DND-41 (cell line): ENCODE measurements around the gene RGS3.

Experiments
- ATAC-seq: fragments of 200-7000 bp; cut with Tn5 transposase; 3 replicates; pipeline ENCODE4 v1.9.1; 2021; ENCODE audit warnings: low read depth; ENCODE audit not compliant: insufficient read depth
- DNase-seq: peaks from one replicate; pipeline ENCODE4 v3.0.0-alpha.2; 2020
- H2AFZ ChIP-seq: 2 replicates; pipeline ENCODE4 v1.6.0; 2012; ENCODE audit warnings: low read depth, low read length
- H3K27ac ChIP-seq: 2 replicates; pipeline ENCODE4 v1.5.1; 2012; ENCODE audit warnings: low read length, inconsistent platforms
- H3K27me3 ChIP-seq: fragments of 200-600 bp; sonication (generic); 2 replicates; pipeline ENCODE4 v1.6.0; 2012; ENCODE audit warnings: low read length, mild to moderate bottlenecking, inconsistent platforms; ENCODE audit not compliant: insufficient read depth, poor library complexity
- H3K36me3 ChIP-seq: 2 replicates; pipeline ENCODE4 v1.5.1; 2012; ENCODE audit warnings: low read length, inconsistent platforms; ENCODE audit not compliant: insufficient read depth
- H3K4me1 ChIP-seq: 2 replicates; pipeline ENCODE4 v1.5.1; 2012; ENCODE audit warnings: mild to moderate bottlenecking, low read length; ENCODE audit not compliant: insufficient read depth
- H3K4me2 ChIP-seq: 2 replicates; pipeline ENCODE4 v1.6.0; 2012; ENCODE audit warnings: mild to moderate bottlenecking, moderate library complexity, low read length, inconsistent platforms; ENCODE audit not compliant: insufficient read depth
- H3K4me3 ChIP-seq, 2 experiments: fragments of 200-600 bp in 1 of 2; shearing (Covaris generic) in 1 of 2; 2 replicates each; pipeline ENCODE4 v1.5.1; 2012 to 2016; ENCODE audit warnings: inconsistent platforms in 2 of 2, low read length in 2 of 2, mild to moderate bottlenecking in 2 of 2, low read depth in 1 of 2, moderate library complexity in 1 of 2
- H3K79me2 ChIP-seq: 2 replicates; pipeline ENCODE4 v1.6.0; 2012; ENCODE audit warnings: low read length, inconsistent platforms; ENCODE audit not compliant: insufficient read depth
- H3K9ac ChIP-seq: 2 replicates; pipeline ENCODE4 v1.6.0; 2012; ENCODE audit warnings: low read depth, mild to moderate bottlenecking, inconsistent platforms, low read length, moderate library complexity
- H3K9me3 ChIP-seq: 2 replicates; pipeline ENCODE4 v1.5.1; 2012; ENCODE audit warnings: low read length, moderate library complexity, mild to moderate bottlenecking, inconsistent platforms; ENCODE audit not compliant: insufficient read depth, severe bottlenecking
- H4K20me1 ChIP-seq: 2 replicates; pipeline ENCODE4 v1.6.0; 2012; ENCODE audit warnings: low read length; ENCODE audit not compliant: insufficient read depth
- CTCF ChIP-seq: IDR thresholded peaks from 2 replicates; pipeline ENCODE4 v1.5.1; 2012; ENCODE audit warnings: borderline replicate concordance, low read length, moderate library complexity, mild to moderate bottlenecking; ENCODE audit not compliant: poor library complexity, severe bottlenecking; ENCODE audit errors: extremely low read depth
- EZH2 ChIP-seq: IDR thresholded peaks from 3 replicates; pipeline ENCODE4 v1.6.1; 2012; ENCODE audit warnings: borderline replicate concordance, low read depth, mild to moderate bottlenecking, moderate library complexity, low read length, inconsistent platforms; ENCODE audit not compliant: severe bottlenecking

RGS3 gene

GRCh38 chr9:113617550-113617949 is 154.0 kb downstream of the RGS3 start:
- Histone ChIP-seq H3K9ac (no peak overlapping the region), H3K4me1 (no peaks in the 10 kb centered on the region), H3K27me3 (no peaks in the 10 kb centered on the region), H4K20me1 (no peaks in the 10 kb centered on the region), H3K4me3 (no peak overlapping the region), H3K79me2 (no peaks in the 10 kb centered on the region), H3K27ac (no peak overlapping the region), H2AFZ (no peak overlapping the region), H3K36me3 (no peaks in the 10 kb centered on the region), H3K4me2 (no peak overlapping the region), H3K9me3 (no peaks in the 10 kb centered on the region)
- DNase-seq: no peak
- TF ChIP-seq EZH2 (no peak), CTCF (no peak)
- no peak for ATAC-seq

GRCh38 chr9:113618836-113619490 is 155.4 kb downstream of the RGS3 start:
- Histone ChIP-seq H2AFZ (no peak overlapping the region), H3K4me2 (no peak overlapping the region), H3K27me3 (no peaks in the 10 kb centered on the region), H3K9me3 (no peaks in the 10 kb centered on the region), H3K79me2 (no peaks in the 10 kb centered on the region), H3K36me3 (no peaks in the 10 kb centered on the region), H4K20me1 (no peaks in the 10 kb centered on the region), H3K9ac (no peak overlapping the region), H3K4me1 (no peaks in the 10 kb centered on the region), H3K27ac (no peak overlapping the region), H3K4me3 (no peak overlapping the region)
- no peak for TF ChIP-seq CTCF
- no peak for TF ChIP-seq EZH2
- ATAC-seq: no peak
- no peak for DNase-seq

GRCh38 chr9:113619491-113620376 is 156.2 kb downstream of the RGS3 start:
- H3K4me1 ChIP-seq: no peaks in the 10 kb centered on the region
- H3K4me2 ChIP-seq: no peak overlapping the region
- H3K9ac ChIP-seq: no peak overlapping the region
- DNase-seq (no peak), ATAC-seq (no peak)
- H3K9me3 ChIP-seq: no peaks in the 10 kb centered on the region
- H3K27ac ChIP-seq: no peak overlapping the region
- no peak overlapping the region for H3K4me3 ChIP-seq
- H4K20me1 ChIP-seq: no peaks in the 10 kb centered on the region
- no peaks in the 10 kb centered on the region for H3K27me3 ChIP-seq
- H3K36me3 ChIP-seq: no peaks in the 10 kb centered on the region
- no peak overlapping the region for H2AFZ ChIP-seq
- no peaks in the 10 kb centered on the region for H3K79me2 ChIP-seq
- no peak for TF ChIP-seq EZH2
